H1 (cell line): ENCODE results near the gene COMP.

ENCODE experiments used
- CREB1 ChIP-seq: IDR thresholded peaks from 2 replicates; pipeline ENCODE4 v1.6.1; 2012; ENCODE audit warnings: inconsistent platforms
- POLR2A ChIP-seq, 2 experiments: IDR thresholded peaks; 1 replicate in 1 of 2; 2 replicates in 1 of 2; pipeline ENCODE4 v1.6.1; 2011; ENCODE audit warnings: low read depth in 2 of 2, low read length in 2 of 2, mild to moderate bottlenecking in 2 of 2; ENCODE audit errors: control extremely low read depth in 1 of 2
- TF ChIP-seq, protein P1 (sequence below), 3 experiments: IDR thresholded peaks; 1 replicate in 2 of 3; 2 replicates in 1 of 3; pipeline versions ENCODE4 v1.5.1 to v1.6.1; 2011; ENCODE audit warnings: low read length in 3 of 3, mild to moderate bottlenecking in 3 of 3, inconsistent platforms in 2 of 3, low read depth in 1 of 3, moderate library complexity in 1 of 3; ENCODE audit not compliant: insufficient read depth in 1 of 3; ENCODE audit errors: control extremely low read depth in 1 of 3

GRCh38 chr19:18800079-18800478 lies 9.0 kb upstream of the COMP start:
- TF ChIP-seq CREB1 (no peak), POLR2A (IDR thresholded peaks at IDR 0.05; ENCODE audit: control extremely low read depth in 1 of 2, low read depth in 2 of 2, low read length in 2 of 2) (no peak)
- TF ChIP-seq, protein P1, sequence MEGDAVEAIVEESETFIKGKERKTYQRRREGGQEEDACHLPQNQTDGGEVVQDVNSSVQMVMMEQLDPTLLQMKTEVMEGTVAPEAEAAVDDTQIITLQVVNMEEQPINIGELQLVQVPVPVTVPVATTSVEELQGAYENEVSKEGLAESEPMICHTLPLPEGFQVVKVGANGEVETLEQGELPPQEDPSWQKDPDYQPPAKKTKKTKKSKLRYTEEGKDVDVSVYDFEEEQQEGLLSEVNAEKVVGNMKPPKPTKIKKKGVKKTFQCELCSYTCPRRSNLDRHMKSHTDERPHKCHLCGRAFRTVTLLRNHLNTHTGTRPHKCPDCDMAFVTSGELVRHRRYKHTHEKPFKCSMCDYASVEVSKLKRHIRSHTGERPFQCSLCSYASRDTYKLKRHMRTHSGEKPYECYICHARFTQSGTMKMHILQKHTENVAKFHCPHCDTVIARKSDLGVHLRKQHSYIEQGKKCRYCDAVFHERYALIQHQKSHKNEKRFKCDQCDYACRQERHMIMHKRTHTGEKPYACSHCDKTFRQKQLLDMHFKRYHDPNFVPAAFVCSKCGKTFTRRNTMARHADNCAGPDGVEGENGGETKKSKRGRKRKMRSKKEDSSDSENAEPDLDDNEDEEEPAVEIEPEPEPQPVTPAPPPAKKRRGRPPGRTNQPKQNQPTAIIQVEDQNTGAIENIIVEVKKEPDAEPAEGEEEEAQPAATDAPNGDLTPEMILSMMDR (IDR thresholded peaks at IDR 0.05; ENCODE audit: control extremely low read depth in 1 of 3, insufficient read depth in 1 of 3, low read depth in 1 of 3, low read length in 3 of 3): no peak
